EL (cell line): ENCODE results near the gene LYST.
"Not testable (repeated sequence)": the region's sequence is repeated elsewhere in the genome, so short reads cannot be mapped to it uniquely, and the experiment has no call there.

Source experiments
- DNase-seq: peaks from one replicate; pipeline ENCODE4 v3.0.0-alpha.2; 2016

Gene LYST

DNA sequence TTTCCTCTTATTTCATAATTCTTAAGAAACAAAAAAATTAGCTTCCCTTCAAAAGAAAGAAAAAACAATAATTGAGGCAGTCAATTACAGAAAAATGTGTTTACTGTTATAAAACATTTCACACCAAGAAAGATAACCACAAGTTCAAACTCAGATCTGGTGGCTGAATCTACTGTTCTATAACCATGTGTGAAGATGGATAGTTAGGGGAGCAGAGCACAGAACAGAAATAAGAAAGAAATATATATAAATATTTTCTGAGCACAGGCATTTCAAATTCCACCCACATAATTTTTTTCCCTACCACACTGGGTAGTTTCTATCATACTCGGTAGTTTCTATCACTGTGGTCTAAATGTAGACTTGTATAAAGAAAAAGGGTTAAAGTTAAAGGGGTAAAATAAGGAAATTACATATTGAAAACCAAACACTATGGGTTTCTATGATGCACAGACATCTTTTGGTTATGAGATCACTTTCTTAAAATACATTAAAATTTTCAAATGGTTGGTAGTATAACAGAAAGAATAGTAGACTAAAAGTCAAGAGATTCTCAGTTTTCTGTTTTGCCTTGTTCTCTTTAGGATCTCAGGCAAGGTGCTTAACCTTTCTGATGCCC lies 10.8 kb downstream of the LYST start:
- DNase-seq: no peak

DNA sequence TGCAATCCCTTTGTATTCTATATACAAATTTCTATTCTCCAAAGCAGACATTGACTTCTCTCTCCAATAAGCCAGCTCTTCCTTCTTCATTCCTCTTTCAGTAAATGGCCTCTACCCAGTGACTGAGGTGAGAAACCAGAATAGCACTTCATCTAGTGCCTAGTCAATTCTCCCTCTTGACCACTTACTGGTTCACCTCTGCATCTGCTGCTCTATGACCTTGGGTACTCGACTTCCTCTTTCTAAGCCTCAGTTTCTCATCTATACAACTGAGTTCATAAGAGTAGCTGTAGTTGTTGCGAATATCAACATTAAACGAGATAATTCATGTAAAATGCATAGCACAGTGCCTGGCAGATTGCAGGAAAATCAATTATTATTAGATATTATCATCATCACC lies 12.4 kb downstream of the LYST start:
- DNase-seq: no peak

DNA sequence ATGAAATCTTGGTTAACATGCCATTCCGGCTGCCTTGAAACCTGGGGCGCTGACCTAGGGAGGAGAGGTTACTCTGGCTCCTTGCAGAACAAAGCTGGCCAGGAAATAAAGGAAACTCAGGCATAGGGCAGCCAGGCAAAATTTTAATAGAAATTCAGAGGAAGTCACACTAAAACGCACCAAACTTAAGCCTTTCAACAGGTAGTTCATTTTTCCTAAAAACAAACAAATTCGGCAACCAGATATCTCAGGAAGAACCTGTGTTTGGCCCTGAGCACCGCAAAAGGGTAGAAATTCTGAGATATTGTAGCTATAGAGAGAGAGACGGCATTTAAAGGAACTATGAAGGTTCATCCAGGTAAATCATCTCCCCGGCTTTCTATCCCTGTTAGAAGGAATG lies 13.1 kb downstream of the LYST start:
- no peak for DNase-seq

DNA sequence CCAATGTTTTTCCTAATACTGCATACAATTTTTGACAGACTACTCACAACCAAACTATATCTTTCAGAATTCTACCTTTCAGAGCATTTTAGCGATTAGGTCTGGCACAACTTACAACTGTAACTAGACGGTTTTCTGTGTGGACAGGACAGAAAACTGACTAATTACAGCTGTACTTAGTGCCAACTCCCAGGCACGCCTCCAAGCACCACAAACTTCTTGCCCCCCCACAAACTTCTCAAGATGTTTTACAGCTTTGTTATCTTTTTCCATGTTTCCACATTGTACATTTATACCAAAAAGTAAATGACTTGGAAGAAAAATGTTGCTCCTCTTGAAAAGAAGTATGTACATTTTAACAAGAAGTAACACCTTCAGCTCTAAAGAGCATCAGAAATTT lies 13.8 kb downstream of the LYST start:
- no peak for DNase-seq

DNA sequence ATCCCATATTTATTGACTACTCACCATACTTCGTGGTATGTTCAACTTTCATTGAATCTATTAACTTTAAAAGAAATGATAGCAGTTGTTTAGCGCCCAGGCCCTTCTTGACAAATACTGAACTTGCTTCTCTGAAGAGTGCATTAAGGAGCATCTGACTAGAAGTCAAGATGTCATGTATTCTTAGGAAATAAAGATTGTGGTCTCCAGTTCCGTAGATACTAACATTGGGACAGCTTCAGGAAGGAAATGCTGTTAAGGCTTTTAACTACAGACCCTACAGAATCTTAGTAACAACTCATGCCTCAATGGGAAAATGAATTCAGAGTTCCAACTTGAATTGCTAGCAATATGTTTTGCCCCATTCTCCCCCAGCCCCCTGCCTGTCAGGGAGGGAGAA lies 14.8 kb downstream of the LYST start:
- DNase-seq: no peak

DNA sequence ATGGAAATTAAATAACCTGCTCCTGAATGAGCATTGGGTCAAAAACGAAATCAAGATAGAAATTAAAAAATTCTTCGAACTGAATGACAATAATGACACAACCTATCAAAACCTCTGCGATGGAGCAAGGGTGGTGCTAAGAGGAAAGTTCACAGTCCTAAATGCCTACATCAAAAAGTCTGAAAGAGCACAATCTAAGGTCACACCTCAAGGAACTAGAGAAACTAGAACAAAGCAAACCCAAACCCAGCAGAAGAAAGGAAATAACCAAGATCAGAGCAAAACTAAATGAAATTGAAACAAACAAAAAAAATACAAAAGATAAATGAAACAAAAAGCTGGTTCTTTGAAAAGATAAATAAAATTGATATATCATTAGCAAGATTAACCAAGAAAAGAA lies 18.5 kb downstream of the LYST start:
- not testable (repeated sequence) for DNase-seq

- DNase-seq: not testable (repeated sequence)
These were observed 21.0 kb downstream of the LYST start for GRCh38 chr1:235845656-235846107.

DNA sequence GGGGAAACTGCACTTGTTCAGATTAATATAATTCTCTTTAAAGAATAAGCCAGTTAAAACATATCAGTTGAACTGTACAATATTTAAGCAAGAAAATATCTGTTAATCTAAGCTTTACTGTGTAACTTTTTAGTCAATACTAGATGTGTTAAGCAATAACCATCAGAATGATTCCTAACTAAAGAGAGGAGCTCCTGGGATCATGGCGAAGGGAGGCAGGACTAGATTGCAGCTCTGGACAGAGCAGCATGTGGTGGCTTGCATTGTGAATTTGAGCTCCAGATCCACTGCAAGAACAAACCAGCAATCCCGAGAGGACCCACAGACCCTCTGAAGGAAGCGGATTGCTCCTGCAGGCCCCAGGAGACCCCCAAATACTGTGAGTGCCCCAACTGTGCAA lies 21.9 kb downstream of the LYST start:
- DNase-seq: no peak

DNA sequence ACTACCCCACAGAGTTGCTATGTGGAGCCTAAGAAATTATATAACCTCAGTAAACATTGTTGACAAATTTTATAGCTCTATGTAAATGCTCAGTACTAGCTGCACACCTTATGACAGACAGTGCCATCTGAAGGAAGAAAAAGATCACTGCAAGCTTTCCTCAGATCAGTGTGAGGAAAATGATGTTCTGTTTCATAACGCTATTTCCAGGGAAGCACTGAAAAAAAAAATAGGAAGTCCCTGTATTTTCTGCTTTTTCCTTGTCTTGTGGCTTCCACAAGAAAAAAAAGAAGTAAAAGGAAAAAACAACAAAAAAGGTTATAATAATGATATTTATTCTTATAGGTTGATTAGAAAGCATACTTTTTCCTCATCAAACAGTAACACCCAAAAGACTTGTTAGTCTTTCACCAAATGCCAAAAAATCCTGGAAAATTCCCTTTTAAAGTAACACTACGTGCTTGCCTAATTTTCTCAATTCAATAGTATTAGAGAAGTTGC lies 23.2 kb downstream of the LYST start:
- peak; percentile 40 for DNase-seq

- no peak for DNase-seq
These were observed 24.7 kb downstream of the LYST start for GRCh38 chr1:235841938-235842545.

GRCh38 chr1:235838021-235838420 lies 28.7 kb downstream of the LYST start:
- DNase-seq: no peak

DNA sequence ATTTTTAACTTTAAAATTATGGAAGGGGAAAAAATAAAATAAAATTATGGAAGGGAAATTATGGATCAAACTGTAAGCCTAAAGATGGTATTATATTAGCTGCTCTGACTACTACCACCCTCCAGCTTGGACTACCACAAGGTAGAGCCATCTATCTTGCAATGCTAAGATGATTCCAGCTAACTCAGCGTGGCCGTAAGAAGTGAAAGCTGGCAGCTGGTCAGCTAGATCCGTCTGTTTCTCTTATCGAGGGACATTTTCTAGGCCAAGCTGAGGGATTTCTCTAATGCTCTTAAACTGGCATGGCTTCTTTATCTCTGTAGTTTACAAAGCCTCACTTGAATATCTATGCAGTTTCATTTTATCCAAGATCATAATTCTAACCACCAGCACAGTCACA lies 31.5 kb downstream of the LYST start:
- DNase-seq: peak; percentile 17

DNA sequence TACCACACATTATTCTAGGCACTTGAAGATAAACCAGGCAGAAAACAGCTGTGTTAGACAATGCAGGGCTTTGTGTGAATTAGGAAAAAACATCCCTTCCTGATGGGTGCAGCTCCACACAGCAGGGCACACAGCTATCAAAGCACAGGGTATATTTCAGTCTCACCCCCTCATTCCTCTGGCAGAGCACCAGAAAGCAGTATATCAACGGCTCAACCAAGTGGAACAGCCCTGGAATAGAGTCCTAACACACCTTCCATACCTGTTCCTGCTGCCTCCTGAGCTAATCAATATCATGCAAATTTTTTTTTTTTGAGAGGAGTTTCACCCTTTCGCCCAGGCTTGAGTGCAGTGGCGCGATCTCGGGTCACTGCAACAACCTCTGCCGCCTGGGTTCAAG lies 32.1 kb downstream of the LYST start:
- DNase-seq: no peak

GRCh38 chr1:235832011-235832410 lies 34.7 kb downstream of the LYST start:
- DNase-seq: no peak

- DNase-seq: peak; percentile 66
These were observed 35.6 kb downstream of the LYST start for GRCh38 chr1:235831148-235831547.

- no peak for DNase-seq
These were observed 40.4 kb downstream of the LYST start for GRCh38 chr1:235826102-235826854.

DNA sequence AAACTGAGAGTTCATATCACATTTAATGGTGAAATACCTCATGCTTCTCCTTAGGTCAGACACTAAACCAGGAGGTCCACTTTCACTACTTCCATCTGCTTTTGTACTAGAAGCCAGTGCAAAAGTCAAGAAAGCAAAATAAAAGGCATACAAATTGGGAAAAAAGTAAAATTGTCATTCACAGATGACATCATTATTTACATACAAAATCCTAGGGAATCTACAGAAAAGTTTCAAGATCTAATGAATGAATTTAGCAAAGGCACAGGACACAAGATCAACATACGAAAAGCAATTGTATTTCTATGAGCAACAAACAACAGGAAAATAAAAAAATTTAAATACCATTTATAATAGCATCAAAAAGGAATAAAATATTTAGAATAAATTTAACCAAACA lies 41.5 kb downstream of the LYST start:
- DNase-seq: no peak

DNA sequence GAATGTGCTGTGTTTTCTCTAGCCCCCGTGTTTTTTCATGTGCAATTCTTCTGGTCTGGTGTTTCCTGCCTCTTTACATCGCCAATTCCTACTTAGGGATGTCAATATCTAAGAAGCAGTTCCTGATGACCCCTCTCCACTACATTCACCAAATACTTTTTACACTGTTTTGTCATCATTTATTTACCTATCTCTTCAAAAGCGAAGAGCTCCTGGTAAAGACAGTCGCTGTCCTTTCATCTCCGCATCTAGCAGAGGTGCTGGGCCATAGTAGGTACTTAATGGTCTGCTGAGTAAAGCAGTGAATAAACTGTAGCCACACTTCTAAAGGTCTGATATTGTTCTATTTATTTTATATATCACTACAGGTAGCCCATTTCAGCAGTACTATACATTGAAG lies 43.0 kb downstream of the LYST start:
- DNase-seq: no peak

DNA sequence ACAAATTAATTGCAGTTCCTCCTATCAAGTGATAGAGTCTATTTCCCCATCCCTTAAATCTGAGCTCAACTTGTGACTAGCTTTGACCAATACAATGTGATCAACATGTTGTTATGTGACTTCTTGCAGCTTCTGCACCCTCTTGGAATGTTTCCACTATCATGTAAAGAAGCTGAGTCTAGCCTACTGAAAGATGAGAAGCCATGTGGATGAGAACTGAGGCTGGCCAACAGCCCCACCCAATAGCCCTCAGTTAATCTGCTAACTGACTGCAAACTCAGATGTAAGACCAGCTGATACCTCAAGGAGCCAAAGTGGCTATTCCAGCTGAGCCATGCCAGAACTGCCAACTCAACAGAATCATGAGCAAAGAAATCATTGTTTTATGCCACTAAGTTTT lies 44.0 kb downstream of the LYST start:
- no peak for DNase-seq

GRCh38 chr1:235821361-235821981 lies 45.2 kb downstream of the LYST start:
- peak; percentile 51 for DNase-seq

- peak; percentile 6 for DNase-seq
These were observed 46.6 kb downstream of the LYST start for GRCh38 chr1:235820061-235820460.

GRCh38 chr1:235818632-235819136 lies 48.0 kb downstream of the LYST start:
- no peak for DNase-seq

- DNase-seq: no peak
These were observed 49.5 kb downstream of the LYST start for GRCh38 chr1:235817101-235817728.
